ENCODE measurements around the gene PGF. TPM values are rescaled to one million over a fixed set of nuclear protein-coding genes. Genes with fewer than 3 reads are reported as not detected.
A peak's percentile ranks its signal among the peaks of the same experiment; 100 is the strongest.

Gene PGF
- total RNA-seq, 1 donor from 2014 or later = 4.2 TPM

DNA sequence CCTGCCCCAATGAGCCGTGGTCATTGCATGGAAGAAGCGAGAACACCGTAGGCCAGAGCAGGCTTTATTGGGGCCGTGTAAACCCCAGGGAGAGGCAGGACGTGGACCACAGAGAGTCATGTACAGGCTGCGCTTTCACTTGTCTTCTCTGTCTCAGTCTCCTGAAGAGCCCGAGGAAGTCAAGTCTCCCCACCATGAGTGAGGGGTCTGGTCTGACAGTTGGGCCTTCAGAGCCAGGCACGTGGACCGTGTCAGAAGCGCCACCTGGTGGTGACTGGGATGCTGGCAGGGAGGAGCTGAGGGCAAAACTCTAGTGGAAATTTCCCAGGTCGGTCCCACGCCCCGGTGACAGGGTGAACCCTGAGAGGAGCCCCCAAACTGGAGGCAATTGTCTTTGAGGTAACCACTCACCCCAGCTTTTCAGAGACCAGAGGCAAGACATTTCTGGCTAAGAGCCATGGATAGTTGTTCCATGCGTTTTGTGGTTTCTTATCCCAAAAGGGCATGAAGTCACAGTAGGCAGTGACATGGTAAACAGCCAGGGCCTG, 49.7 kb downstream of the PGF start:
- peak; percentile 72 for DNase-seq
- peak overlapping the region; percentile 39 for H3K27ac ChIP-seq (replicated peaks)
- intact Hi-C loops (cut with micrococcal nuclease) = loop anchor here (5.0 kb wide), 1 partner anchor 38 kb away; no protein-coding TSS in a partner anchor
- H3K27me3 ChIP-seq (ENCODE audit: low read depth) = no peaks in the 10 kb centered on the region
- H3K36me3 ChIP-seq = peaks cover 31% of the 10 kb centered on the region
- peaks cover 64% of the 10 kb centered on the region for H3K4me1 ChIP-seq
- H3K9me3 ChIP-seq (replicated peaks) = no peaks in the 10 kb centered on the region
- TF ChIP-seq CTCF (IDR thresholded peaks at IDR 0.05; ENCODE audit: borderline replicate concordance) = peak; percentile 93
- no peak overlapping the region for H3K4me3 ChIP-seq

- intact Hi-C loops (cut with micrococcal nuclease) = loop anchor here (5.0 kb wide), 1 partner anchor 38 kb away; no protein-coding TSS in a partner anchor
- Histone ChIP-seq H3K4me3 (no peak overlapping the region), H3K9me3 (replicated peaks) (no peaks in the 10 kb centered on the region), H3K27me3 (ENCODE audit: low read depth) (no peaks in the 10 kb centered on the region), H3K4me1 (peaks cover 61% of the 10 kb centered on the region), H3K36me3 (peaks cover 39% of the 10 kb centered on the region), H3K27ac (replicated peaks) (peak overlapping the region; percentile 39)
- no peak for TF ChIP-seq CTCF (IDR thresholded peaks at IDR 0.05; ENCODE audit: borderline replicate concordance)
- DNase-seq = no peak
These were observed 50.5 kb downstream of the PGF start for GRCh38 chr14:74904635-74905503.

DNA sequence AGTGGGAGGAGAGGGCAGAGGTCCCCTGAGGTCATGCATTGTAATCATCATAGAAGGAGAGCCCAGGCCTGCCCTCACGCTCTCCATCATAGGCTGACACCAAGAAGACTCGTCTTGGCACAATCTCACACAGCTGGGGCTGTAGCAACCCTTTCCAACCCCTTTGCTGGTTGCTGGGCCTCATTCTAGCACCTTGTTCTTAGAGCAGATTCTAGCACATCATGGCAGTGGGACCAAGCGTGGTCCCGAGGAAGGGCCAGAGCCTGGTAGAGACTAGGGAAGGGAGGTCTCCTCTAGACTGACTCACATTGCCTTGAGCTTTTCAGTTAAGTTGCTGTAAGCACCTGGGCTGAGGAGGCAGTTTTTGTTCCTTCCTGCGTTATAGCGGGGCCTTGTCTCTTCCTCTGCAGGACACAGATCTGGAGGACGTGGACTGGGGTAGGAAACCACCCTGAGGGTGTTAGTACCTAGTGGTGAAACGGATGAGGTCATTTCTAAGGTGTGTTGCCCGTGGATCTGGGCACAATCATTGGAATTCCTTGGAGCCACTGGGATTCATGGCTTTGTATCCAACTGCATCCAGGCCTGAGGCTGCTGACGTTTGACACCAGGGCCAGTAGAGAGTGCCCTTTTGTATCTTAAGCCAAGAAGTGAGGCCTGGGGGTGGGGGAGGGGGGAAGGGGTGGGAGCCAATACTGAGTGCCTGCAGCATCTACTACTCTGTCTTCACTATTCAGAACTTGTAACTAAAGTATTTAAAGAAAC, 52.3 kb downstream of the PGF start:
- Histone ChIP-seq H3K9me3 (replicated peaks) (no peaks in the 10 kb centered on the region), H3K27ac (replicated peaks) (no peak overlapping the region), H3K36me3 (peaks cover 56% of the 10 kb centered on the region), H3K4me3 (no peak overlapping the region), H3K27me3 (ENCODE audit: low read depth) (no peaks in the 10 kb centered on the region), H3K4me1 (peaks cover 53% of the 10 kb centered on the region)
- DNase-seq = no peak
- intact Hi-C loops (cut with micrococcal nuclease) = no loop called here
- no peak for TF ChIP-seq CTCF (IDR thresholded peaks at IDR 0.05; ENCODE audit: borderline replicate concordance)

DNA sequence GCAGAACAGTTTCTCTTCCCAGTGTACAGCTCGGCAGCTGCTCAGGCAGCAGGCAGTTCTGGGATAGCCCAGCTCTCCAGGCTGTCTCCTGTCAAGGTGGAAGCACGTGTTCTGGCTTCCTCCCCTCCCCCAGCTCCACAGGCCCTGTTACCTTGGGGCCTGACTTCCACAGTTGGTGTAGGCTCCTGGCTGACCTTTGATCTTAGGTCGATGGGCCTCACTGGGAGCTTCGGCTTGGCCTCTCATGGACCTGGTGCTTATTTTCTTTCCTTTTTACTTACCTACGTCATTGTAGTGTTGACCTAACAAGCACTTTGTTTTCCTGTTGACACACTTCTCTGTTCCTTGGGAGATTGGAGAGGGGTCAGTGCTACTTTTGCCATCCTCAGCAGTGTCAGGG, 56.7 kb downstream of the PGF start:
- no peaks in the 10 kb centered on the region for H3K27me3 ChIP-seq (ENCODE audit: low read depth)
- H3K27ac ChIP-seq (replicated peaks) = peak overlapping the region; percentile 57
- intact Hi-C loops (cut with micrococcal nuclease) = no loop called here
- H3K9me3 ChIP-seq (replicated peaks) = no peaks in the 10 kb centered on the region
- peaks cover 43% of the 10 kb centered on the region for H3K4me1 ChIP-seq
- peaks cover 100% of the 10 kb centered on the region for H3K36me3 ChIP-seq
- H3K4me3 ChIP-seq = no peak overlapping the region
- no peak for DNase-seq
- no peak for TF ChIP-seq CTCF (IDR thresholded peaks at IDR 0.05; ENCODE audit: borderline replicate concordance)

GRCh38 chr14:74898083-74898482, 57.3 kb downstream of the PGF start:
- DNase-seq = no peak
- intact Hi-C loops (cut with micrococcal nuclease) = no loop called here
- no peak for TF ChIP-seq CTCF (IDR thresholded peaks at IDR 0.05; ENCODE audit: borderline replicate concordance)
- peaks cover 100% of the 10 kb centered on the region for H3K36me3 ChIP-seq
- H3K4me3 ChIP-seq = no peak overlapping the region
- H3K4me1 ChIP-seq = peaks cover 40% of the 10 kb centered on the region
- H3K9me3 ChIP-seq (replicated peaks) = no peaks in the 10 kb centered on the region
- H3K27ac ChIP-seq (replicated peaks) = peak overlapping the region; percentile 57
- H3K27me3 ChIP-seq (ENCODE audit: low read depth) = no peaks in the 10 kb centered on the region

Measured in left ventricle myocardium inferior (tissue), 1 donor.